GM18507 (cell line): Measurements from ENCODE around the gene CHRM2.
"Not testable (repeated sequence)": the region's sequence is repeated elsewhere in the genome, so short reads cannot be mapped to it uniquely, and the experiment has no call there.

Source experiments
- DNase-seq: peaks from one replicate; pipeline ENCODE4 v3.0.0; 2011; ENCODE audit warnings: low read depth; ENCODE audit not compliant: insufficient read length; ENCODE audit errors: extremely low spot score
- FAIRE-seq: peaks from 2 replicates; lab custom pipeline; 2011; peaks lifted over from hg19 to GRCh38; lab: Jason Lieb, UNC

Gene CHRM2

GRCh38 chr7:136868496-136869000, at the start of gene CHRM2:
Gene CHRM2 (plus strand): TSS chr7:136868652. CDS start chr7:137014866, 146,214 bp downstream.
- no peak for FAIRE-seq
- no peak for DNase-seq

- not testable (repeated sequence) for DNase-seq, FAIRE-seq
Observed at GRCh38 chr7:136831398-136831797, 37.1 kb upstream of the CHRM2 start.

GRCh38 chr7:136845899-136846465, 22.5 kb upstream of the CHRM2 start:
- no peak for FAIRE-seq

GRCh38 chr7:136847858-136848257, 20.6 kb upstream of the CHRM2 start:
- DNase-seq: no peak
- no peak for FAIRE-seq

More at GRCh38 chr7:136845899-136846465, 22.5 kb upstream of the CHRM2 start:
- no peak for DNase-seq

- no peak for FAIRE-seq
Observed at GRCh38 chr7:136853654-136854053, 14.8 kb upstream of the CHRM2 start.

GRCh38 chr7:136857573-136857972, 10.9 kb upstream of the CHRM2 start:
- no peak for DNase-seq
- no peak for FAIRE-seq

More at GRCh38 chr7:136853654-136854053, 14.8 kb upstream of the CHRM2 start:
- DNase-seq: no peak

- DNase-seq (no peak), FAIRE-seq (no peak)
Observed at GRCh38 chr7:136859803-136860202, 8.6 kb upstream of the CHRM2 start.

GRCh38 chr7:136865236-136865635, 3.2 kb upstream of the CHRM2 start:
- DNase-seq (no peak), FAIRE-seq (no peak)

GRCh38 chr7:136865777-136866176, 2.7 kb upstream of the CHRM2 start:
- no peak for FAIRE-seq
- no peak for DNase-seq

GRCh38 chr7:136869001-136869961, 829 bp downstream of the CHRM2 start:
- no peak for DNase-seq
- FAIRE-seq: no peak

- no peak for FAIRE-seq
Observed at GRCh38 chr7:136869991-136870865, 1.8 kb downstream of the CHRM2 start.

GRCh38 chr7:136870866-136871487, 2.5 kb downstream of the CHRM2 start:
- DNase-seq: no peak
- FAIRE-seq: no peak

More at GRCh38 chr7:136869991-136870865, 1.8 kb downstream of the CHRM2 start:
- DNase-seq: no peak

- FAIRE-seq (no peak), DNase-seq (no peak)
Observed at GRCh38 chr7:136874393-136875032, 6.1 kb downstream of the CHRM2 start.

- FAIRE-seq (no peak), DNase-seq (no peak)
Observed at GRCh38 chr7:136877509-136877908, 9.1 kb downstream of the CHRM2 start.

- FAIRE-seq (no peak), DNase-seq (no peak)
Observed at GRCh38 chr7:136877990-136878389, 9.5 kb downstream of the CHRM2 start.

GRCh38 chr7:136878878-136879277, 10.4 kb downstream of the CHRM2 start:
- DNase-seq (no peak), FAIRE-seq (no peak)

- FAIRE-seq: no peak
- no peak for DNase-seq
Observed at GRCh38 chr7:136883046-136883445, 14.6 kb downstream of the CHRM2 start.

- DNase-seq (no peak), FAIRE-seq (no peak)
Observed at GRCh38 chr7:136884492-136884891, 16.0 kb downstream of the CHRM2 start.

- DNase-seq: no peak
- FAIRE-seq: no peak
Observed at GRCh38 chr7:136887317-136887716, 18.9 kb downstream of the CHRM2 start.
